Measurements from ENCODE around the gene REG1B.
"Not testable (repeated sequence)": the region's sequence is repeated elsewhere in the genome, so short reads cannot be mapped to it uniquely, and the experiment has no call there.

REG1B gene

GRCh38 chr2:79065201-79065600 lies 22.6 kb downstream of the REG1B start:
- no peak overlapping the region for H3K4me3 ChIP-seq (ENCODE audit: control insufficient read depth, low read depth, low read length)
- TF ChIP-seq CTCF (conservative IDR thresholded peaks at IDR 0.05; ENCODE audit: control insufficient read depth, insufficient read depth, low read depth, low read length), result no peak
- DNase-seq (ENCODE audit: low read depth), result no peak

GRCh38 chr2:79054769-79055168 lies 33.0 kb downstream of the REG1B start:
- not testable (repeated sequence) for H3K4me3 ChIP-seq (ENCODE audit: control insufficient read depth, low read depth, low read length); DNase-seq (ENCODE audit: low read depth)

- not testable (repeated sequence) for DNase-seq (ENCODE audit: low read depth)
Observed at GRCh38 chr2:79053486-79053885, 34.3 kb downstream of the REG1B start.

GRCh38 chr2:79041032-79041448 lies 46.8 kb downstream of the REG1B start:
- DNase-seq (ENCODE audit: low read depth), result peak; percentile 0
- TF ChIP-seq CTCF (conservative IDR thresholded peaks at IDR 0.05; ENCODE audit: control insufficient read depth, insufficient read depth, low read depth, low read length), result no peak
- H3K4me3 ChIP-seq (ENCODE audit: control insufficient read depth, low read depth, low read length), result no peak overlapping the region

More at GRCh38 chr2:79053486-79053885, 34.3 kb downstream of the REG1B start:
- not testable (repeated sequence) for H3K4me3 ChIP-seq (ENCODE audit: control insufficient read depth, low read depth, low read length)

GRCh38 chr2:79039944-79040343 lies 47.8 kb downstream of the REG1B start:
- no peak for DNase-seq (ENCODE audit: low read depth)
- H3K4me3 ChIP-seq (ENCODE audit: control insufficient read depth, low read depth, low read length), result no peak overlapping the region
- no peak for TF ChIP-seq CTCF (conservative IDR thresholded peaks at IDR 0.05; ENCODE audit: control insufficient read depth, insufficient read depth, low read depth, low read length)
